Coronary artery (tissue), 2 donors: ENCODE measurements around the gene CIDEA.
"Not testable (repeated sequence)": the region's sequence is repeated elsewhere in the genome, so short reads cannot be mapped to it uniquely, and the experiment has no call there.

ENCODE experiments used
- DNase-seq: peaks from one replicate; pipeline ENCODE4 v3.0.0-alpha.2; 2017; ENCODE audit warnings: low spot score
- H3K27ac ChIP-seq, 2 donors: fragments of 200-600 bp; sonication (generic); one replicate each; pipeline ENCODE4 v1.5.1; 2016 to 2019
- H3K4me3 ChIP-seq: fragments of 200-600 bp; sonication (generic); 2 replicates; pipeline ENCODE4 v1.5.1; 2016; ENCODE audit warnings: mild to moderate bottlenecking, moderate library complexity
- CTCF ChIP-seq: fragments of 200-600 bp; sonication (generic); IDR thresholded peaks from one replicate; pipeline ENCODE4 v1.5.1; 2019; ENCODE audit warnings: antibody characterized with exemption

CIDEA gene

GRCh38 chr18:12238826-12239225 is 15.3 kb upstream of the CIDEA start:
- Histone ChIP-seq H3K4me3 (no peak overlapping the region), H3K27ac (no peak overlapping the region)
- no peak for DNase-seq
- TF ChIP-seq CTCF = no peak

- H3K27ac ChIP-seq = no peak overlapping the region
- no peak for DNase-seq
- TF ChIP-seq CTCF = no peak
- H3K4me3 ChIP-seq = no peak overlapping the region
These were observed 14.7 kb upstream of the CIDEA start for GRCh38 chr18:12239431-12239830.

- no peak for TF ChIP-seq CTCF
- Histone ChIP-seq H3K27ac (no peak overlapping the region), H3K4me3 (no peak overlapping the region)
- DNase-seq = peak; percentile 22
These were observed 11.4 kb upstream of the CIDEA start for GRCh38 chr18:12242658-12243260.

- H3K4me3 ChIP-seq, H3K27ac ChIP-seq: not testable (repeated sequence)
- peak; percentile 62 for DNase-seq
These were observed 10.9 kb upstream of the CIDEA start for GRCh38 chr18:12243272-12243671.

- TF ChIP-seq CTCF = no peak
These were observed 8.4 kb upstream of the CIDEA start for GRCh38 chr18:12245793-12246135.

GRCh38 chr18:12246849-12247808 is 7.0 kb upstream of the CIDEA start:
- H3K27ac ChIP-seq = no peak overlapping the region
- H3K4me3 ChIP-seq = no peak overlapping the region
- no peak for TF ChIP-seq CTCF
- DNase-seq = no peak

More at GRCh38 chr18:12245793-12246135, 8.4 kb upstream of the CIDEA start:
- Histone ChIP-seq H3K27ac (no peak overlapping the region), H3K4me3 (no peak overlapping the region)
- DNase-seq = peak; percentile 62

- no peak for DNase-seq
- TF ChIP-seq CTCF = no peak
- no peak overlapping the region for H3K27ac ChIP-seq
- H3K4me3 ChIP-seq = no peak overlapping the region
These were observed 6.2 kb upstream of the CIDEA start for GRCh38 chr18:12247946-12248345.
